ENCODE data around the gene ANOS1.

DNA sequence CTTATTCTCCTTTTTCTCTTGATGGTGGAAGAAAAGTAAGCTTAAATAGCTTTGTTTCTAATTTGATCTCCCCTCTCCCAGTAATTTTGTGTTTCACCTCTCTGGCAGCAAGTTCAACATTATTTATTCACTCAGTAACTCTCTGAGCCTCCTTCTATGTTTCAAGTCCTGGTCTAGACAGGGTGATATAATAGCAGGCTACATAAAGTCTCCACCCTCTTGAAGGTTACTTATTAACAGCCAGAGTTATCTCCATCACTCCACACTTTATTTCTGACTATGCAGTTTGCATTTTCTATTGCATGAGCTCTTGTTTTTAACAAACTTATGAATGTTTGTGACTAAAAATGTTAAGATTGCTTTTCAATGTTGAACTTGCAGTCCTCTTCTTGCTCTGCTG, 17.8 kb upstream of the ANOS1 start:
- TF ChIP-seq SUZ12 (IDR thresholded peaks at IDR 0.05; ENCODE audit: extremely low read depth, insufficient read depth, insufficient read length) = no peak
- TF ChIP-seq YY1 (IDR thresholded peaks at IDR 0.05; ENCODE audit: insufficient read depth, insufficient read length) = no peak
